HepG2 (cell line): Measurements from ENCODE around the gene KRTCAP2. TPM values are rescaled to one million over a fixed set of nuclear protein-coding genes. Genes with fewer than 3 reads are reported as not detected.

Experiments
- GFI1 ChIP-seq: sonication (generic); formaldehyde crosslinking; IDR thresholded peaks from 2 replicates; pipeline ENCODE4 v1.5.0; 2020; ENCODE audit warnings: missing genetic modification reagents, mild to moderate bottlenecking, borderline replicate concordance
- GZF1 ChIP-seq: sonication (generic); formaldehyde crosslinking; IDR thresholded peaks from 2 replicates; pipeline ENCODE4 v1.5.1; 2020; ENCODE audit warnings: mild to moderate bottlenecking, missing genetic modification reagents
- HMG20A ChIP-seq: IDR thresholded peaks from 2 replicates; pipeline ENCODE4 v1.6.1; 2016; ENCODE audit warnings: borderline replicate concordance
- HNRNPUL1 ChIP-seq: fragments of 200-400 bp; formaldehyde crosslinking; IDR thresholded peaks from 2 replicates; pipeline ENCODE4 v1.6.1; 2017; ENCODE audit warnings: low read depth, mild to moderate bottlenecking, low read length, moderate library complexity
- YEATS4 ChIP-seq: sonication (generic); formaldehyde crosslinking; IDR thresholded peaks from 2 replicates; pipeline ENCODE4 v1.4.0; 2020; ENCODE audit warnings: missing genetic modification reagents, borderline replicate concordance
- YY1 ChIP-seq: IDR thresholded peaks from 2 replicates; pipeline ENCODE4 v1.6.1; 2011; ENCODE audit warnings: low read length, low read depth, moderate library complexity, mild to moderate bottlenecking; ENCODE audit not compliant: insufficient read depth, insufficient replicate concordance
- ZBED4 ChIP-seq: sonication (generic); formaldehyde crosslinking; IDR thresholded peaks from 2 replicates; pipeline ENCODE4 v1.4.0; 2020; ENCODE audit warnings: missing genetic modification reagents, borderline replicate concordance
- ZFP1 ChIP-seq: IDR thresholded peaks from 2 replicates; pipeline ENCODE4 v1.6.1; 2016
- ZMYM2 ChIP-seq: sonication (generic); formaldehyde crosslinking; IDR thresholded peaks from 2 replicates; pipeline ENCODE4 v1.8.0; 2022; ENCODE audit warnings: mild to moderate bottlenecking, missing genetic modification reagents
- ZNF18 ChIP-seq: sonication (generic); formaldehyde crosslinking; IDR thresholded peaks from 2 replicates; pipeline ENCODE4 v1.8.0; 2022; ENCODE audit warnings: mild to moderate bottlenecking, missing genetic modification reagents; ENCODE audit not compliant: insufficient replicate concordance
- ZNF234 ChIP-seq: sonication (generic); formaldehyde crosslinking; conservative IDR thresholded peaks from 2 replicates; pipeline ENCODE4 v1.5.1; 2020; ENCODE audit warnings: mild to moderate bottlenecking, missing genetic modification reagents
- ZNF24 ChIP-seq: fragments of 450-650 bp; IDR thresholded peaks from 2 replicates; pipeline ENCODE4 v1.6.1; 2017; ENCODE audit warnings: antibody characterized with exemption, mild to moderate bottlenecking
- ZNF292 ChIP-seq: sonication (generic); formaldehyde crosslinking; IDR thresholded peaks from 2 replicates; pipeline ENCODE4 v1.8.1; 2022; ENCODE audit warnings: mild to moderate bottlenecking, low read depth, missing genetic modification reagents, borderline replicate concordance
- ZNF777 ChIP-seq: sonication (generic); formaldehyde crosslinking; IDR thresholded peaks from 2 replicates; pipeline ENCODE4 v1.4.0; 2020; ENCODE audit warnings: missing genetic modification reagents
- polyA plus RNA-seq, 8 experiments: library from polyadenylated mRNA; depleted of rRNA in 3 of 8; stranded (reverse) in 7 of 8; unstranded in 1 of 8; fragments of >200 nt; fragmentation: Illumina TruSeq in 4 of 8; extraction: Trizol in 4 of 8; gene quantifications; 2 replicates each; pipeline versions ENCODE4 v1.2.1 to v1.2.3, GENCODE V29; 2011 to 2016; ENCODE audit warnings: low read depth in 4 of 8, missing spikeins in 1 of 8, mixed read lengths in 1 of 8; ENCODE audit not compliant: insufficient read depth in 1 of 8
- total RNA-seq, 5 experiments: library from RNA; depleted of rRNA; stranded (reverse); fragments of >200 nt; fragmentation: Illumina TruSeq; extraction: Trizol; gene quantifications; 2 replicates each; pipeline ENCODE4 v1.2.3, GENCODE V29; 2016; ENCODE audit warnings: low read depth in 1 of 5
- TF ChIP-seq, protein P1 (sequence below): sonication (generic); formaldehyde crosslinking; IDR thresholded peaks from 2 replicates; pipeline ENCODE4 v1.5.0; 2020; ENCODE audit warnings: missing genetic modification reagents, mild to moderate bottlenecking, borderline replicate concordance
- TF ChIP-seq, protein P2 (sequence below): sonication (generic); formaldehyde crosslinking; IDR thresholded peaks from 2 replicates; pipeline ENCODE4 v1.4.0; 2020; ENCODE audit warnings: mild to moderate bottlenecking, missing genetic modification reagents
- TF ChIP-seq, protein P3 (sequence below): sonication (generic); formaldehyde crosslinking; IDR thresholded peaks from 2 replicates; pipeline ENCODE4 v1.5.0; 2020; ENCODE audit warnings: missing genetic modification reagents

KRTCAP2 gene
- total and polyA plus RNA-seq, 2 of the 13 experiments (the other 11 are each of a cell fraction or from before 2014, with no cell fraction given) = 77.3 to 79.4 TPM

GRCh38 chr1:155125946-155126555 is 47.1 kb downstream of the KRTCAP2 start (continued):
- TF ChIP-seq, protein P1, sequence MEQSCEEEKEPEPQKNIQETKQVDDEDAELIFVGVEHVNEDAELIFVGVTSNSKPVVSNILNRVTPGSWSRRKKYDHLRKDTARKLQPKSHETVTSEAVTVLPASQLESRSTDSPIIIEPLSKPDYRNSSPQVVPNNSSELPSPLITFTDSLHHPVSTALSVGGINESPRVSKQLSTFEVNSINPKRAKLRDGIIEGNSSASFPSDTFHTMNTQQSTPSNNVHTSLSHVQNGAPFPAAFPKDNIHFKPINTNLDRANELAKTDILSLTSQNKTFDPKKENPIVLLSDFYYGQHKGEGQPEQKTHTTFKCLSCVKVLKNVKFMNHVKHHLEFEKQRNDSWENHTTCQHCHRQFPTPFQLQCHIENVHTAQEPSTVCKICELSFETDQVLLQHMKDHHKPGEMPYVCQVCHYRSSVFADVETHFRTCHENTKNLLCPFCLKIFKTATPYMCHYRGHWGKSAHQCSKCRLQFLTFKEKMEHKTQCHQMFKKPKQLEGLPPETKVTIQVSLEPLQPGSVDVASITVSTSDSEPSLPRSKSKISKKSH (CRISPR knock-in tag) = peak; percentile 83
- TF ChIP-seq ZBED4 (CRISPR knock-in tag) (peak; percentile 97), HMG20A (CRISPR knock-in tag) (peak; percentile 90), ZNF777 (CRISPR knock-in tag) (peak; percentile 86), YY1 (no peak), GFI1 (CRISPR knock-in tag) (peak; percentile 85), ZNF234 (CRISPR knock-in tag) (peak; percentile 89; the same call in 1 of the 2 replicates), YEATS4 (peak; percentile 93), ZNF24 (peak; percentile 58; the same call in 1 of the 2 replicates), ZNF18 (CRISPR knock-in tag) (peak; percentile 80), ZFP1 (CRISPR knock-in tag) (peak; percentile 79; the same call in 1 of the 2 replicates), GZF1 (CRISPR knock-in tag) (peak; percentile 80; the same call in 1 of the 2 replicates), ZNF292 (CRISPR knock-in tag) (no peak), ZMYM2 (CRISPR knock-in tag) (peak; percentile 94), HNRNPUL1 (no peak)
- TF ChIP-seq, protein P2, sequence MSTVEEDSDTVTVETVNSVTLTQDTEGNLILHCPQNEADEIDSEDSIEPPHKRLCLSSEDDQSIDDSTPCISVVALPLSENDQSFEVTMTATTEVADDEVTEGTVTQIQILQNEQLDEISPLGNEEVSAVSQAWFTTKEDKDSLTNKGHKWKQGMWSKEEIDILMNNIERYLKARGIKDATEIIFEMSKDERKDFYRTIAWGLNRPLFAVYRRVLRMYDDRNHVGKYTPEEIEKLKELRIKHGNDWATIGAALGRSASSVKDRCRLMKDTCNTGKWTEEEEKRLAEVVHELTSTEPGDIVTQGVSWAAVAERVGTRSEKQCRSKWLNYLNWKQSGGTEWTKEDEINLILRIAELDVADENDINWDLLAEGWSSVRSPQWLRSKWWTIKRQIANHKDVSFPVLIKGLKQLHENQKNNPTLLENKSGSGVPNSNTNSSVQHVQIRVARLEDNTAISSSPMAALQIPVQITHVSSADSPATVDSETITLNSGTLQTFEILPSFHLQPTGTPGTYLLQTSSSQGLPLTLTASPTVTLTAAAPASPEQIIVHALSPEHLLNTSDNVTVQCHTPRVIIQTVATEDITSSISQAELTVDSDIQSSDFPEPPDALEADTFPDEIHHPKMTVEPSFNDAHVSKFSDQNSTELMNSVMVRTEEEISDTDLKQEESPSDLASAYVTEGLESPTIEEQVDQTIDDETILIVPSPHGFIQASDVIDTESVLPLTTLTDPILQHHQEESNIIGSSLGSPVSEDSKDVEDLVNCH = no peak
- TF ChIP-seq, protein P3, sequence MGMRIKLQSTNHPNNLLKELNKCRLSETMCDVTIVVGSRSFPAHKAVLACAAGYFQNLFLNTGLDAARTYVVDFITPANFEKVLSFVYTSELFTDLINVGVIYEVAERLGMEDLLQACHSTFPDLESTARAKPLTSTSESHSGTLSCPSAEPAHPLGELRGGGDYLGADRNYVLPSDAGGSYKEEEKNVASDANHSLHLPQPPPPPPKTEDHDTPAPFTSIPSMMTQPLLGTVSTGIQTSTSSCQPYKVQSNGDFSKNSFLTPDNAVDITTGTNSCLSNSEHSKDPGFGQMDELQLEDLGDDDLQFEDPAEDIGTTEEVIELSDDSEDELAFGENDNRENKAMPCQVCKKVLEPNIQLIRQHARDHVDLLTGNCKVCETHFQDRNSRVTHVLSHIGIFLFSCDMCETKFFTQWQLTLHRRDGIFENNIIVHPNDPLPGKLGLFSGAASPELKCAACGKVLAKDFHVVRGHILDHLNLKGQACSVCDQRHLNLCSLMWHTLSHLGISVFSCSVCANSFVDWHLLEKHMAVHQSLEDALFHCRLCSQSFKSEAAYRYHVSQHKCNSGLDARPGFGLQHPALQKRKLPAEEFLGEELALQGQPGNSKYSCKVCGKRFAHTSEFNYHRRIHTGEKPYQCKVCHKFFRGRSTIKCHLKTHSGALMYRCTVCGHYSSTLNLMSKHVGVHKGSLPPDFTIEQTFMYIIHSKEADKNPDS (CRISPR knock-in tag) = peak; percentile 96
